Stimulated activated naive CD8-positive, alpha-beta T cell treated with anti-CD3 and anti-CD28 coated beads, Interleukin-15, Interleukin-2, amounts not matched to agents 100 ng/mL and 50 ng/mL, for 24 hours (primary cell): ENCODE measurements around the gene NKX2-1.

Experiments used
- H3K27ac Mint-ChIP-seq: one replicate; pipeline ENCODE4 v1.8.0; 2021; ENCODE audit warnings: mild to moderate bottlenecking, mixed read lengths
- H3K27me3 Mint-ChIP-seq: one replicate; pipeline ENCODE4 v1.8.0; 2021; ENCODE audit warnings: mixed read lengths
- H3K36me3 Mint-ChIP-seq: one replicate; pipeline ENCODE4 v1.8.0; 2021; ENCODE audit warnings: low read depth, mixed read lengths
- H3K4me1 Mint-ChIP-seq: one replicate; pipeline ENCODE4 v1.8.0; 2021; ENCODE audit warnings: low read depth, mixed read lengths
- H3K4me3 Mint-ChIP-seq: one replicate; pipeline ENCODE4 v1.8.0; 2021; ENCODE audit warnings: mild to moderate bottlenecking, mixed read lengths
- H3K9me3 Mint-ChIP-seq: one replicate; pipeline ENCODE4 v1.8.0; 2021; ENCODE audit warnings: mixed read lengths

NKX2-1 gene

GRCh38 chr14:36511981-36512584, 7.9 kb downstream of the NKX2-1 start:
- Mint-ChIP-seq H3K27ac (no peak overlapping the region), H3K4me1 (peaks cover 4% of the 10 kb centered on the region), H3K27me3 (peaks cover 90% of the 10 kb centered on the region), H3K4me3 (no peak overlapping the region), H3K9me3 (peaks cover 5% of the 10 kb centered on the region), H3K36me3 (peaks cover 5% of the 10 kb centered on the region)

GRCh38 chr14:36510874-36511273, 9.2 kb downstream of the NKX2-1 start:
- Mint-ChIP-seq H3K4me3 (no peak overlapping the region), H3K27ac (no peak overlapping the region), H3K36me3 (peaks cover 9% of the 10 kb centered on the region), H3K4me1 (peaks cover 10% of the 10 kb centered on the region), H3K9me3 (peaks cover 5% of the 10 kb centered on the region), H3K27me3 (peaks cover 88% of the 10 kb centered on the region)

GRCh38 chr14:36510078-36510799, 9.8 kb downstream of the NKX2-1 start:
- Mint-ChIP-seq H3K9me3 (peaks cover 5% of the 10 kb centered on the region), H3K27me3 (peaks cover 83% of the 10 kb centered on the region), H3K4me3 (no peak overlapping the region), H3K36me3 (peaks cover 9% of the 10 kb centered on the region), H3K4me1 (peaks cover 10% of the 10 kb centered on the region), H3K27ac (no peak overlapping the region)

GRCh38 chr14:36509069-36509917, 10.7 kb downstream of the NKX2-1 start:
- Mint-ChIP-seq H3K27me3 (peaks cover 84% of the 10 kb centered on the region), H3K4me1 (peaks cover 18% of the 10 kb centered on the region), H3K27ac (no peak overlapping the region), H3K36me3 (peaks cover 13% of the 10 kb centered on the region), H3K9me3 (peaks cover 5% of the 10 kb centered on the region), H3K4me3 (no peak overlapping the region)

GRCh38 chr14:36508418-36509068, 11.5 kb downstream of the NKX2-1 start:
- Mint-ChIP-seq H3K27me3 (peaks cover 82% of the 10 kb centered on the region), H3K36me3 (peaks cover 13% of the 10 kb centered on the region), H3K4me3 (no peak overlapping the region), H3K9me3 (peaks cover 5% of the 10 kb centered on the region), H3K27ac (no peak overlapping the region), H3K4me1 (peaks cover 23% of the 10 kb centered on the region)

GRCh38 chr14:36507847-36508417, 12.1 kb downstream of the NKX2-1 start:
- Mint-ChIP-seq H3K4me3 (no peak overlapping the region), H3K27ac (no peak overlapping the region), H3K36me3 (peaks cover 13% of the 10 kb centered on the region), H3K27me3 (peaks cover 83% of the 10 kb centered on the region), H3K4me1 (peaks cover 24% of the 10 kb centered on the region), H3K9me3 (peaks cover 5% of the 10 kb centered on the region)

GRCh38 chr14:36506732-36507614, 13.1 kb downstream of the NKX2-1 start:
- Mint-ChIP-seq H3K4me1 (peaks cover 24% of the 10 kb centered on the region), H3K36me3 (peaks cover 13% of the 10 kb centered on the region), H3K4me3 (no peak overlapping the region), H3K27ac (no peak overlapping the region), H3K9me3 (peaks cover 5% of the 10 kb centered on the region), H3K27me3 (peaks cover 83% of the 10 kb centered on the region)

- peaks cover 89% of the 10 kb centered on the region for H3K27me3 Mint-ChIP-seq
- peaks cover 13% of the 10 kb centered on the region for H3K36me3 Mint-ChIP-seq
- H3K27ac Mint-ChIP-seq: no peak overlapping the region
- H3K9me3 Mint-ChIP-seq: peaks cover 5% of the 10 kb centered on the region
- H3K4me1 Mint-ChIP-seq: peaks cover 24% of the 10 kb centered on the region
- no peak overlapping the region for H3K4me3 Mint-ChIP-seq
Measured at GRCh38 chr14:36505892-36506731, 13.9 kb downstream of the NKX2-1 start.

- Mint-ChIP-seq H3K9me3 (peaks cover 5% of the 10 kb centered on the region), H3K4me1 (peaks cover 24% of the 10 kb centered on the region), H3K4me3 (no peak overlapping the region), H3K27me3 (peaks cover 89% of the 10 kb centered on the region), H3K27ac (no peak overlapping the region), H3K36me3 (peaks cover 13% of the 10 kb centered on the region)
Measured at GRCh38 chr14:36505181-36505815, 14.7 kb downstream of the NKX2-1 start.

- Mint-ChIP-seq H3K27ac (no peak overlapping the region), H3K36me3 (peaks cover 13% of the 10 kb centered on the region), H3K27me3 (peaks cover 89% of the 10 kb centered on the region), H3K4me3 (no peak overlapping the region), H3K4me1 (peaks cover 24% of the 10 kb centered on the region), H3K9me3 (peaks cover 5% of the 10 kb centered on the region)
Measured at GRCh38 chr14:36504771-36505175, 15.3 kb downstream of the NKX2-1 start.

- Mint-ChIP-seq H3K27me3 (peaks cover 83% of the 10 kb centered on the region), H3K4me1 (peaks cover 24% of the 10 kb centered on the region), H3K36me3 (peaks cover 13% of the 10 kb centered on the region), H3K4me3 (no peak overlapping the region), H3K9me3 (peaks cover 5% of the 10 kb centered on the region), H3K27ac (no peak overlapping the region)
Measured at GRCh38 chr14:36503771-36504741, 16.0 kb downstream of the NKX2-1 start.
